COLO829 (cell line): ENCODE measurements around the gene ZBTB48.
"Not testable (repeated sequence)": the region's sequence is repeated elsewhere in the genome, so short reads cannot be mapped to it uniquely, and the experiment has no call there.

Experiments
- DNase-seq: peaks from one replicate; pipeline ENCODE4 v3.0.0; 2012; ENCODE audit warnings: low spot score

The ZBTB48 gene

GRCh38 chr1:6579374-6580118, at the start of gene ZBTB48:
TSS of gene ZBTB48 (plus strand) at chr1:6579994. CDS start at chr1:6580610, 616 bp downstream.
- DNase-seq, result peak; percentile 98

- no peak for DNase-seq
These were observed 49.2 kb upstream of the ZBTB48 start for GRCh38 chr1:6530504-6531160.

GRCh38 chr1:6531996-6532395, 47.8 kb upstream of the ZBTB48 start:
- no peak for DNase-seq

GRCh38 chr1:6534248-6534822, 45.5 kb upstream of the ZBTB48 start:
- DNase-seq, result no peak

GRCh38 chr1:6535214-6535613, 44.6 kb upstream of the ZBTB48 start:
- no peak for DNase-seq

- no peak for DNase-seq
These were observed 43.5 kb upstream of the ZBTB48 start for GRCh38 chr1:6536291-6536690.

- no peak for DNase-seq
These were observed 40.8 kb upstream of the ZBTB48 start for GRCh38 chr1:6538956-6539355.

GRCh38 chr1:6544831-6545230, 35.0 kb upstream of the ZBTB48 start:
- peak; percentile 43 for DNase-seq

- DNase-seq, result no peak
These were observed 34.3 kb upstream of the ZBTB48 start for GRCh38 chr1:6545276-6546112.

- no peak for DNase-seq
These were observed 33.5 kb upstream of the ZBTB48 start for GRCh38 chr1:6546326-6546725.

- no peak for DNase-seq
These were observed 32.5 kb upstream of the ZBTB48 start for GRCh38 chr1:6547301-6547700.

GRCh38 chr1:6554031-6554906, 25.5 kb upstream of the ZBTB48 start, which contains the start of gene NOL9:
TSS of gene NOL9 (minus strand) at chr1:6554513. CDS start at chr1:6554502, 11 bp downstream.
- DNase-seq, result peak; percentile 90

GRCh38 chr1:6554907-6555778, 24.7 kb upstream of the ZBTB48 start, which contains the start of gene TAS1R1:
TSS of gene TAS1R1 (plus strand) at chr1:6555307. CDS start at chr1:6555374, 67 bp downstream.
- DNase-seq, result no peak

GRCh38 chr1:6557597-6557996, 22.2 kb upstream of the ZBTB48 start:
- DNase-seq, result no peak

GRCh38 chr1:6559161-6559560, 20.6 kb upstream of the ZBTB48 start:
- not testable (repeated sequence) for DNase-seq

GRCh38 chr1:6560267-6560666, 19.5 kb upstream of the ZBTB48 start:
- no peak for DNase-seq

GRCh38 chr1:6569033-6569432, 10.8 kb upstream of the ZBTB48 start:
- no peak for DNase-seq

GRCh38 chr1:6570100-6570499, 9.7 kb upstream of the ZBTB48 start:
- no peak for DNase-seq

GRCh38 chr1:6570987-6571386, 8.8 kb upstream of the ZBTB48 start:
- no peak for DNase-seq
